IMR-90 (cell line): Measurements from ENCODE around the gene MUC21. TPM values are rescaled to one million over a fixed set of nuclear protein-coding genes. Genes with fewer than 3 reads are reported as not detected.
A peak's percentile ranks its signal among the peaks of the same experiment; 100 is the strongest.

Experiments
- ATAC-seq: fragments of 200-7000 bp; cut with Tn5 transposase; 2 replicates; pipeline ENCODE4 v1.9.1; 2020; ENCODE audit warnings: low read depth, mild to moderate bottlenecking, moderate library complexity
- BruUV-seq: library from RNA; stranded (reverse); fragments of 400-500 nt; replicated peaks from 2 replicates; lab custom pipeline; 2021; lab: Mats Ljungman, UMichigan
- CTCF ChIA-PET: fragments of 300-600 bp; formaldehyde crosslinking; extraction: SDS; loops from one replicate; lab custom pipeline; 2021; ENCODE audit warnings: antibody characterized with exemption; lab: Yijun Ruan, JAX
- POLR2A ChIA-PET: fragments of 300-600 bp; sonication (Branson Sonifier 250); formaldehyde crosslinking; loops from one replicate; lab custom pipeline; 2022; ENCODE audit warnings: antibody characterized with exemption; ENCODE audit not compliant: unreplicated experiment; lab: Charles Lee
- DNase-seq: peaks from one replicate; pipeline ENCODE4 v3.0.0; 2013
- H2AFZ ChIP-seq: replicated peaks from 2 replicates; pipeline ENCODE3; 2013; ENCODE audit warnings: low read length, mild to moderate bottlenecking; ENCODE audit not compliant: poor library complexity
- H2AK5ac ChIP-seq: 2 replicates; pipeline ENCODE4 v1.6.1; 2013; ENCODE audit warnings: low read depth, low read length, inconsistent platforms
- H2AK9ac ChIP-seq: replicated peaks from 2 replicates; pipeline ENCODE3; 2013; ENCODE audit warnings: mild to moderate bottlenecking, low read depth, low read length, moderate library complexity; ENCODE audit not compliant: poor library complexity
- H2BK120ac ChIP-seq: 2 replicates; pipeline ENCODE4 v1.6.1; 2013; ENCODE audit warnings: low read depth, low read length, inconsistent platforms
- H2BK15ac ChIP-seq: 3 replicates; pipeline ENCODE4 v1.6.1; 2013; ENCODE audit warnings: low read depth, low read length, inconsistent platforms
- H2BK20ac ChIP-seq: 2 replicates; pipeline ENCODE4 v1.6.1; 2013; ENCODE audit warnings: low read depth, mild to moderate bottlenecking, inconsistent platforms, low read length, moderate library complexity
- H2BK5ac ChIP-seq: 2 replicates; pipeline ENCODE4 v1.6.1; 2013; ENCODE audit warnings: mild to moderate bottlenecking, low read depth, low read length, inconsistent platforms; ENCODE audit not compliant: poor library complexity, severe bottlenecking
- H3K14ac ChIP-seq: replicated peaks from 2 replicates; pipeline ENCODE4 v1.6.1; 2013; ENCODE audit warnings: low read depth, low read length, inconsistent platforms
- H3K18ac ChIP-seq: 2 replicates; pipeline ENCODE4 v1.6.1; 2013; ENCODE audit warnings: low read depth, low read length, control low read depth
- H3K23ac ChIP-seq: 2 replicates; pipeline ENCODE4 v1.6.1; 2013; ENCODE audit warnings: low read depth, low read length, inconsistent platforms
- H3K27ac ChIP-seq: 2 replicates; pipeline ENCODE4 v1.5.1; 2013; ENCODE audit warnings: mild to moderate bottlenecking, control low read depth, low read length; ENCODE audit not compliant: insufficient read depth
- H3K27me3 ChIP-seq: 2 replicates; pipeline ENCODE4 v1.6.1; 2013; ENCODE audit warnings: low read length; ENCODE audit not compliant: control insufficient read depth, insufficient read depth
- H3K36me3 ChIP-seq: 2 replicates; pipeline ENCODE4 v1.6.1; 2013; ENCODE audit warnings: low read length, mixed read lengths; ENCODE audit not compliant: control insufficient read depth, insufficient read depth
- H3K4ac ChIP-seq: 2 replicates; pipeline ENCODE4 v1.6.1; 2013; ENCODE audit warnings: low read depth, low read length, inconsistent platforms
- H3K4me1 ChIP-seq: 2 replicates; pipeline ENCODE4 v1.6.1; 2013; ENCODE audit warnings: low read length, mixed read lengths; ENCODE audit not compliant: control insufficient read depth, insufficient read depth
- H3K4me2 ChIP-seq: 2 replicates; pipeline ENCODE4 v1.6.1; 2013; ENCODE audit warnings: low read depth, mild to moderate bottlenecking, control low read depth, low read length, moderate library complexity
- H3K4me3 ChIP-seq: 2 replicates; pipeline ENCODE4 v1.5.1; 2013; ENCODE audit warnings: low read depth, mild to moderate bottlenecking, control low read depth, low read length, moderate library complexity; ENCODE audit not compliant: insufficient read depth
- H3K56ac ChIP-seq: 2 replicates; pipeline ENCODE4 v1.6.1; 2013; ENCODE audit warnings: low read length, inconsistent platforms; ENCODE audit not compliant: insufficient read depth; ENCODE audit errors: extremely low read depth
- H3K79me1 ChIP-seq, 2 experiments: 2 replicates each; pipeline ENCODE4 v1.6.1; 2013; ENCODE audit warnings: low read length in 2 of 2, inconsistent platforms in 1 of 2, low read depth in 1 of 2
- H3K9ac ChIP-seq: 2 replicates; pipeline ENCODE4 v1.6.1; 2013; ENCODE audit warnings: low read depth, low read length, control low read depth
- H3K9me1 ChIP-seq: 2 replicates; pipeline ENCODE4 v1.6.1; 2013; ENCODE audit warnings: low read length, inconsistent platforms; ENCODE audit not compliant: insufficient read depth
- H3K9me3 ChIP-seq: 2 replicates; pipeline ENCODE4 v1.6.1; 2013; ENCODE audit warnings: low read length; ENCODE audit not compliant: control insufficient read depth, insufficient read depth
- H4K20me1 ChIP-seq: 2 replicates; pipeline ENCODE4 v1.6.1; 2013; ENCODE audit warnings: low read length, inconsistent platforms; ENCODE audit not compliant: insufficient read depth
- H4K5ac ChIP-seq: 2 replicates; pipeline ENCODE4 v1.6.1; 2013; ENCODE audit warnings: mild to moderate bottlenecking, low read depth, low read length, control low read depth
- H4K8ac ChIP-seq, 2 experiments: 2 replicates each; pipeline ENCODE4 v1.6.1; 2013; ENCODE audit warnings: low read depth in 2 of 2, low read length in 2 of 2, control low read depth in 1 of 2, inconsistent platforms in 1 of 2
- H4K91ac ChIP-seq: 2 replicates; pipeline ENCODE4 v1.6.1; 2013; ENCODE audit warnings: low read depth, low read length, inconsistent platforms; ENCODE audit not compliant: insufficient read depth
- ELK1 ChIP-seq: fragments of 150-350 bp; IDR thresholded peaks from 2 replicates; pipeline ENCODE4 v1.6.1; 2016; ENCODE audit warnings: low read depth, mild to moderate bottlenecking, low read length, moderate library complexity, borderline replicate concordance
- MAFK ChIP-seq: IDR thresholded peaks from 2 replicates; pipeline ENCODE4 v1.6.1; 2012; ENCODE audit warnings: low read depth, low read length, improper control_type of control experiment
- WGBS, 2 experiments: methylation state at CpG; one replicate each; pipeline versions ENCODE4 v1.1.5 to v1.1.7; 2013; ENCODE audit warnings: missing lambda C conversion rate in 2 of 2; ENCODE audit not compliant: insufficient read length in 1 of 2; ENCODE audit errors: extremely low coverage in 2 of 2; 5-methylcytosine and 5-hydroxymethylcytosine counted together
- dilution Hi-C: fragments of 300-500 bp; cut with HindIII; formaldehyde crosslinking; loops from one replicate; pipeline ENCODE4 v1.14.3; 2018; ENCODE audit warnings: low sequenced_read_pairs; ENCODE audit not compliant: unreplicated experiment
- in situ Hi-C: fragments of 300-500 bp; cut with MboI; formaldehyde crosslinking; loops from 3 replicates; pipeline ENCODE4 v1.14.3; 2019; ENCODE audit warnings: low sequenced_read_pairs, inconsistent platforms, mixed read lengths
- intact Hi-C: fragments of 100-400 bp; cut with micrococcal nuclease; formaldehyde crosslinking; loops from 2 replicates; pipeline ENCODE4 v1.10.0; 2022
- polyA plus RNA-seq, 3 experiments: library from polyadenylated mRNA; depleted of rRNA; stranded (reverse); fragments of >200 nt; gene quantifications; 2 replicates each; pipeline ENCODE4 v1.2.3, GENCODE V29; 2012; ENCODE audit warnings: low replicate concordance in 1 of 3
- total RNA-seq: library from RNA; depleted of rRNA; stranded (reverse); fragments of >200 nt; gene quantifications from 2 replicates; pipeline ENCODE4 v1.2.3, GENCODE V29; 2012

The MUC21 gene
- total and polyA plus RNA-seq, 2 of the 4 experiments (the other 2 are of a cell fraction), result not detected

- H3K14ac ChIP-seq, result no peak overlapping the region
- no peak overlapping the region for H3K9ac ChIP-seq
- no peak overlapping the region for H2BK5ac ChIP-seq
- no peaks in the 10 kb centered on the region for H3K79me1 ChIP-seq
- no peak for ATAC-seq
- no peak overlapping the region for H4K91ac ChIP-seq
- no TSS peak for BruUV-seq
- no peak overlapping the region for H3K56ac ChIP-seq
- DNase-seq, result peak; percentile 47
- no peak overlapping the region for H2BK20ac ChIP-seq
- H3K9me1 ChIP-seq, result no peaks in the 10 kb centered on the region
- no peak for TF ChIP-seq ELK1
- peak; percentile 26; the same call in 1 of the 2 replicates for TF ChIP-seq MAFK
- no peaks in the 10 kb centered on the region for H3K9me3 ChIP-seq
- no peak overlapping the region for H3K18ac ChIP-seq
- no peak overlapping the region for H2BK15ac ChIP-seq
- CTCF ChIA-PET, result interaction anchor here (1.1 kb wide), 1 partner anchor 36 kb away, joined by 3 read pairs; no protein-coding TSS in a partner anchor
- intact Hi-C loops (no loop called here), dilution Hi-C loops (no loop called here), in situ Hi-C loops (no loop called here)
- no peaks in the 10 kb centered on the region for H4K20me1 ChIP-seq
- H3K27ac ChIP-seq, result no peak overlapping the region
- no peak overlapping the region for H3K4me3 ChIP-seq
- H3K4me1 ChIP-seq, result no peaks in the 10 kb centered on the region
- H3K36me3 ChIP-seq, result no peaks in the 10 kb centered on the region
- no peak overlapping the region for H2AK5ac ChIP-seq
- H4K5ac ChIP-seq, result no peak overlapping the region
- H3K27me3 ChIP-seq, result peaks cover 30% of the 10 kb centered on the region
- no peak overlapping the region for H2AK9ac ChIP-seq
- no peak overlapping the region for H3K4me2 ChIP-seq
- H2AFZ ChIP-seq, result no peak overlapping the region
- no peak overlapping the region for H4K8ac ChIP-seq
- no peak overlapping the region for H2BK120ac ChIP-seq
- 48% methylated on average over 3 of the region's 6 CpGs; no CpG with 5 or more reads in 1 of the 2 experiments for WGBS, 2 experiments
- no peak overlapping the region for H3K23ac ChIP-seq
- POLR2A ChIA-PET, result no interaction called here
- H3K4ac ChIP-seq, result no peak overlapping the region
These were observed 19.9 kb upstream of the MUC21 start for GRCh38 chr6:30963641-30964040.
